ENCODE results near the gene PLD5. TPM values are rescaled to one million over a fixed set of nuclear protein-coding genes. Genes with fewer than 3 reads are reported as not detected.

PLD5 gene
- total and polyA plus RNA-seq, 7 donors: 0.15 to 1.5 (median 0.83) TPM; not detected in 2

DNA sequence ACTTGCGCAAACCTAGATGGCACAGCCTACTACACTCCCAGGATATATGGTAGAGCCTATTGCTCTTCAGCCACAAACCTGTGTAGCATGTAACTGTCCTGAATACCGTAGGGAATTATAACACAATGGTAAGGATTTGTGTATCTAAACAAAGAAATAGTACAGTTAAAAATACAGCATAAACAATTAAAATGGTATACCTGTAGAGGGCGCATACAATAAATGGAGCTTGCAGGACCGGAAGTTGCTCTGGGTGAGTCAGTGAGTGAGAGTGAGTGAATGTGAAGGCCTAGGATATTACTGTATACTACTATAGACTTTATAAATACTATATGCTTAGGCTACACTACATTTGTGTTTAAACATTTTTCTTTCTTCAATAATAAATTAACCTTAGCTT lies 99.3 kb downstream of the PLD5 start:
- no peaks in the 10 kb centered on the region for H3K9me3 ChIP-seq
- intact Hi-C loops (cut with DNase I): no loop called here
- DNase-seq: no peak
- TF ChIP-seq POLR2AphosphoS5 (IDR thresholded peaks at IDR 0.05) (no peak), EP300 (IDR thresholded peaks at IDR 0.05) (no peak), POLR2A (IDR thresholded peaks at IDR 0.05) (no peak)
- TF ChIP-seq, protein P1, sequence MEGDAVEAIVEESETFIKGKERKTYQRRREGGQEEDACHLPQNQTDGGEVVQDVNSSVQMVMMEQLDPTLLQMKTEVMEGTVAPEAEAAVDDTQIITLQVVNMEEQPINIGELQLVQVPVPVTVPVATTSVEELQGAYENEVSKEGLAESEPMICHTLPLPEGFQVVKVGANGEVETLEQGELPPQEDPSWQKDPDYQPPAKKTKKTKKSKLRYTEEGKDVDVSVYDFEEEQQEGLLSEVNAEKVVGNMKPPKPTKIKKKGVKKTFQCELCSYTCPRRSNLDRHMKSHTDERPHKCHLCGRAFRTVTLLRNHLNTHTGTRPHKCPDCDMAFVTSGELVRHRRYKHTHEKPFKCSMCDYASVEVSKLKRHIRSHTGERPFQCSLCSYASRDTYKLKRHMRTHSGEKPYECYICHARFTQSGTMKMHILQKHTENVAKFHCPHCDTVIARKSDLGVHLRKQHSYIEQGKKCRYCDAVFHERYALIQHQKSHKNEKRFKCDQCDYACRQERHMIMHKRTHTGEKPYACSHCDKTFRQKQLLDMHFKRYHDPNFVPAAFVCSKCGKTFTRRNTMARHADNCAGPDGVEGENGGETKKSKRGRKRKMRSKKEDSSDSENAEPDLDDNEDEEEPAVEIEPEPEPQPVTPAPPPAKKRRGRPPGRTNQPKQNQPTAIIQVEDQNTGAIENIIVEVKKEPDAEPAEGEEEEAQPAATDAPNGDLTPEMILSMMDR (IDR thresholded peaks at IDR 0.05): no peak
- 74 to 81% methylated on average over 4 of the region's 4 CpGs for WGBS, 2 donors
- H3K4me3 ChIP-seq: no peak overlapping the region
- no peaks in the 10 kb centered on the region for H3K27me3 ChIP-seq
- no peak overlapping the region for H3K27ac ChIP-seq
- no peaks in the 10 kb centered on the region for H3K36me3 ChIP-seq
- no peaks in the 10 kb centered on the region for H3K4me1 ChIP-seq

DNA sequence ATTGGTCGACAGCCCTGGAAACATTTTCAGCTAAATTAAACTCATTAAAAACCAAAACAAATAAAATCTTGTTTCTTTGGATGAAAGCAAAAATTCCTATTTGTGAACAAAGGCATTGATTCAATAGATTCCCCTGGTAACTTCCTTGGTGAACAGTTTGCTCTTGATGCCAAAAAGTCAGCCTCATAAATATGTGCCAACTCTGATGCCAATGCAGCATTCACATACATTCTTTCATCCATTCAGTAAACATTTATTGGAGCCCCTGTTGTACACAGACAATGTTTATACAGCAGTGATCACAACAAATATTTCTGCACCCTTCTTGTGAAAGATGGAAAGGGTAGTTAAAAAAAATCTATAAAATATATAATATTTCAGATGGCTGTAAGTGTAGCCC lies 107.8 kb downstream of the PLD5 start:
- TF ChIP-seq EP300 (IDR thresholded peaks at IDR 0.05) (no peak), POLR2AphosphoS5 (IDR thresholded peaks at IDR 0.05) (no peak), POLR2A (IDR thresholded peaks at IDR 0.05) (no peak)
- TF ChIP-seq, protein P1 (IDR thresholded peaks at IDR 0.05): no peak
- Histone ChIP-seq H3K4me3 (no peak overlapping the region), H3K9me3 (no peaks in the 10 kb centered on the region), H3K36me3 (no peaks in the 10 kb centered on the region), H3K4me1 (no peaks in the 10 kb centered on the region), H3K27ac (no peak overlapping the region), H3K27me3 (no peaks in the 10 kb centered on the region)
- intact Hi-C loops (cut with DNase I): no loop called here
- WGBS, 2 donors: 51 to 68% methylated on average over 1 of the region's 1 CpG
- DNase-seq: no peak

DNA sequence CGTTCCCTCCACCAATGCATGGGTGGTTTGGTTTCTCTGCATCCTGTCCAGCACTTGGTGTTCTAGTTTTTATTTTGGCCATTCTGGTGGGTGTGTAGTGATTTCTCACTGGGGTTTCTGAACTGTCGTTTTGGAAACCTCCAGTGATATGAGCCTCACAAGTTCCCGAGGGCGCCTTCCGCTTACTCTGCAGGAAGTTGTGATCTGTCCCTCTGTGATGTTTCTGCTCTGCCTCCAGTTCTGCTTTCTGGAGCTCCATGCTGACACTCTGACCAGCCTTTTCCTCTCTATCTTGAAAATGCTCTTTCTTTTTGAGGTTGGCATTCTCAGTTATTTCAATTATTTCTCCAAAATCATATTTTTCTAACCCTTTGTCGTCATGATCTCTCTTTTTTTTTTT lies 111.6 kb downstream of the PLD5 start:
- Histone ChIP-seq H3K36me3 (no peaks in the 10 kb centered on the region), H3K9me3 (peaks cover 0 to 3% (median 0%) of the 10 kb centered on the region in 4 donors), H3K27ac (no peak overlapping the region), H3K4me3 (no peak overlapping the region), H3K4me1 (no peaks in the 10 kb centered on the region), H3K27me3 (no peaks in the 10 kb centered on the region)
- TF ChIP-seq POLR2A (IDR thresholded peaks at IDR 0.05) (no peak), POLR2AphosphoS5 (IDR thresholded peaks at IDR 0.05) (no peak), EP300 (IDR thresholded peaks at IDR 0.05) (no peak)
- TF ChIP-seq, protein P1 (IDR thresholded peaks at IDR 0.05): no peak
- DNase-seq: no peak
- intact Hi-C loops (cut with DNase I): no loop called here
- WGBS, 2 donors: 66 to 80% methylated on average over 6 of the region's 6 CpGs

DNA sequence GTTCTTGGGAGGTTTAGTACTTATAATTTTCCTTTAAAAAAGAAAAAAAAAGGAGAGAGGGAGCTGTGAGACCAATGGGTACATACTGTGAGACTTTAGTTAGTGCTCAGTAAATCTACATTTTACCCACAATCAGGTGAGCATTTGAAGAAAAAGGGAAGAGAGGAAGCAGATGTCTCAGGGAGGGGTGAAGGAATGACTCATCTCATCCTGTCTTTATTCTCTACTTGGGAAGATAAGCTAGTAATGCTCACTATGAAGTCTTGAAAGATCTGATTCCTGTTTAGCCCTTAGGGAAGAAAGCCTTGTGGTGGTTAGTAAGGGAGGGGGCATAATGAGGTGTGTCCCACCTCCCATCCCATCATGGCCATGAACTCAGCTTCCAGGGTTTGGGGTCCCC lies 112.6 kb downstream of the PLD5 start:
- no peaks in the 10 kb centered on the region for H3K36me3 ChIP-seq
- H3K27ac ChIP-seq: no peak overlapping the region
- DNase-seq: no peak
- H3K4me1 ChIP-seq: no peaks in the 10 kb centered on the region
- H3K9me3 ChIP-seq: peaks cover 0 to 3% (median 0%) of the 10 kb centered on the region in 4 donors
- H3K27me3 ChIP-seq: no peaks in the 10 kb centered on the region
- H3K4me3 ChIP-seq: no peak overlapping the region
- intact Hi-C loops (cut with DNase I): no loop called here
- TF ChIP-seq EP300 (IDR thresholded peaks at IDR 0.05) (no peak), POLR2A (IDR thresholded peaks at IDR 0.05) (no peak), POLR2AphosphoS5 (IDR thresholded peaks at IDR 0.05) (no peak)
- TF ChIP-seq, protein P1 (IDR thresholded peaks at IDR 0.05): no peak

DNA sequence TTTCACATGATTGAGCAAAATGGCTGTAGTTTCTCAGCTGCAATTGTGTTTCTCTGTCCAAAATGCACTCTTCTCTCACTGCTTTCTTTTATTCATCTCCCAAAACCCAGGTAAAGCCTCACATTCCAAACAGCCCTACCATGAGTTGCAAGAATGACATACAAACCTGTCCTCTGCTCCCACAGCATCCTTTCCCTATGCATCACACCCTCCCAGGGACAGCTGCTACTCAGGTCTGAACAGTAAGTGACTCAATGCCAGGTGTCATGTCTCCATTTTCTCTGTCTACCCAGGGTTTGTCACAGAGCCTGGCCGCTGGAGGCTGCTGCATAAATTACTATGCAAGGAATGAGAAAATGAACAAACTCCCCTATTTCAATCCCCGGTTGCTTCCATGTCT lies 118.5 kb downstream of the PLD5 start:
- TF ChIP-seq POLR2AphosphoS5 (IDR thresholded peaks at IDR 0.05) (no peak), EP300 (IDR thresholded peaks at IDR 0.05) (no peak), POLR2A (IDR thresholded peaks at IDR 0.05) (no peak)
- TF ChIP-seq, protein P1 (IDR thresholded peaks at IDR 0.05): no peak
- WGBS, 2 donors: 77 to 79% methylated on average over 2 of the region's 2 CpGs
- H3K27me3 ChIP-seq: no peaks in the 10 kb centered on the region
- no peak overlapping the region for H3K27ac ChIP-seq
- no peaks in the 10 kb centered on the region for H3K4me1 ChIP-seq
- peaks cover 0 to 3% (median 0%) of the 10 kb centered on the region in 4 donors for H3K9me3 ChIP-seq
- no peak overlapping the region for H3K4me3 ChIP-seq
- no peaks in the 10 kb centered on the region for H3K36me3 ChIP-seq
- DNase-seq: no peak
- intact Hi-C loops (cut with DNase I): no loop called here
